Immature natural killer cell (primary cell): ENCODE data around the gene NPFF. TPM values are rescaled to one million over a fixed set of nuclear protein-coding genes. Genes with fewer than 3 reads are reported as not detected.
"Not testable (repeated sequence)": the region's sequence is repeated elsewhere in the genome, so short reads cannot be mapped to it uniquely, and the experiment has no call there.

Experiments used
- DNase-seq, 3 donors: peaks; one replicate each; pipeline ENCODE4 v3.0.0; 2022; ENCODE audit warnings: mixed read lengths in 1 of 3
- H3K27ac Mint-ChIP-seq, 6 donors: one replicate each; pipeline ENCODE4 v1.8.0; 2020; ENCODE audit warnings: mixed read lengths in 6 of 6, mild to moderate bottlenecking in 5 of 6, inconsistent platforms in 4 of 6, moderate library complexity in 3 of 6
- H3K27me3 Mint-ChIP-seq, 3 donors: one replicate each; pipeline ENCODE4 v1.8.0; 2020 to 2021; ENCODE audit warnings: low read depth in 3 of 3, mild to moderate bottlenecking in 3 of 3, mixed read lengths in 3 of 3, moderate library complexity in 3 of 3, inconsistent platforms in 1 of 3
- H3K36me3 Mint-ChIP-seq, 3 donors: one replicate each; pipeline ENCODE4 v1.8.0; 2020; ENCODE audit warnings: mixed read lengths in 3 of 3, inconsistent platforms in 2 of 3, mild to moderate bottlenecking in 2 of 3
- H3K4me1 Mint-ChIP-seq, 2 donors: one replicate each; pipeline ENCODE4 v1.8.0; 2020; ENCODE audit warnings: inconsistent platforms in 2 of 2, mild to moderate bottlenecking in 2 of 2, mixed read lengths in 2 of 2, moderate library complexity in 1 of 2
- H3K4me3 Mint-ChIP-seq, 5 donors: one replicate each; pipeline ENCODE4 v1.8.0; 2020; ENCODE audit warnings: mild to moderate bottlenecking in 5 of 5, mixed read lengths in 5 of 5, inconsistent platforms in 3 of 5, moderate library complexity in 3 of 5
- H3K9me3 Mint-ChIP-seq, 6 donors: one replicate each; pipeline ENCODE4 v1.8.0; 2020; ENCODE audit warnings: mild to moderate bottlenecking in 6 of 6, mixed read lengths in 6 of 6, inconsistent platforms in 4 of 6, moderate library complexity in 3 of 6
- polyA plus RNA-seq, 3 donors: library from polyadenylated mRNA; unstranded; fragments of 300-500 nt; fragmentation: Illumina TruSeq; gene quantifications; one replicate each; pipeline ENCODE4 v1.2.3, GENCODE V29; 2021

The NPFF gene
- not detected for polyA plus RNA-seq

- peaks cover 16 to 20% of the 10 kb centered on the region in 2 donors for H3K4me1 Mint-ChIP-seq
- DNase-seq, result no peak
- peaks cover 0 to 5% (median 0%) of the 10 kb centered on the region in 3 donors for H3K27me3 Mint-ChIP-seq
- H3K4me3 Mint-ChIP-seq, result no peak within 1 kb of the TSS
- no peaks in the 10 kb centered on the region for H3K9me3 Mint-ChIP-seq
- peak within 1 kb of the TSS in 1 of 6 donors; percentile 40 for H3K27ac Mint-ChIP-seq
- H3K36me3 Mint-ChIP-seq, result peaks cover 0 to 9% (median 8%) of the 10 kb centered on the region in 3 donors
These were observed at the start of gene NPFF for GRCh38 chr12:53506881-53507602. NPFF (minus strand) TSS chr12:53507484; CDS start chr12:53507474, 10 bp downstream.

DNA sequence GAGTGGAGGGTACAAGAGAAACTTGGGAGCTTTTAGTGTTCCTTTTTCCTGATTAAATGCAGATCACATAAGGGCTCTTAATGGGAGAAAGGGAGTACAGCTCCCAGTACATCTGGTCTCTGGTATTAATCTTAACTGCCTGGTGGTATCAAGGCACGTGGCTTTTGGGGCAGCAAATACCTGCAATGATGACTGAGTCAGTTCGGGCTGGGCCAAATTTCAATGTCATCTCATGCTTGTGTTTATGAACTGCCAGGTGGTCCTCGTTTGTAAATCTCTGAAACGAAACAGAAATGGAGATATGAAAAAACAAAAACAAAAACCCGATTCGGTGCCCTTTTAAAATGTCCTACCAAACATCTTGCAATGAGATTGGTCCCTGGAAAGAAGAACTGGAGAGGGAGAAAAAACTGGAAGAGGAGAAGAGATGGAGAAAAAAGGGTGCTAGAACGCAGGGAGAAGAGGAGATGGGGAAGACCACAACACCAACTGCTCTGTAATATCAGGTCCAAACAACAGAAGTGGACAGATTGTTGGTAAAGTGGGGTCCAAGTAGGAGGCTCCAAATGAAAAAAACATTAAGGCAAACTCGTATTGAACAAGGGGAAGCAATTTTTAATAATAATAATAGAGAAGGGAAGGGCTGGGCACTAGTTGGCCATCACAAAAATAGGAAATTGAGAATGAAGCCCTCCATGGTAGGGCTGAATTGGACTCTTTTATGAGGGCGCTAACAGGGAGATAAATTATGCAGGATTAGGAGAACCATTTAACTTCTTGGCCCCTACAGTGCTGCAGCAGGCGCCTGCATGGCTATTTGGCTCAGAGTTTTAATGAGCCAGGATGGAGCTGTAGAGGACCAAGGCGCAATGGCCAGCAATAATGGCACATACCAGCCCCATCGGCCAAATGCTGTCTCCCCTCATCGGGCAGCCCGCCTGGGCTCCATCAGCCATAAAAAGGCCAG is 45.4 kb upstream of the NPFF start:
- peaks cover 0 to 5% of the 10 kb centered on the region in 2 donors for H3K4me1 Mint-ChIP-seq
- no peaks in the 10 kb centered on the region for H3K9me3 Mint-ChIP-seq
- no peak for DNase-seq
- H3K4me3 Mint-ChIP-seq, result no peak overlapping the region
- H3K27ac Mint-ChIP-seq, result no peak overlapping the region
- peaks cover 0 to 20% (median 10%) of the 10 kb centered on the region in 3 donors for H3K36me3 Mint-ChIP-seq
- H3K27me3 Mint-ChIP-seq, result no peaks in the 10 kb centered on the region

GRCh38 chr12:53551889-53552291 is 44.6 kb upstream of the NPFF start:
- Mint-ChIP-seq H3K36me3 (peaks cover 0 to 20% (median 10%) of the 10 kb centered on the region in 3 donors), H3K4me1 (no peaks in the 10 kb centered on the region), H3K27me3 (no peaks in the 10 kb centered on the region), H3K9me3 (no peaks in the 10 kb centered on the region), H3K27ac (peak overlapping the region in 1 of 6 donors; percentile 7), H3K4me3 (no peak overlapping the region)
- DNase-seq, result no peak

DNA sequence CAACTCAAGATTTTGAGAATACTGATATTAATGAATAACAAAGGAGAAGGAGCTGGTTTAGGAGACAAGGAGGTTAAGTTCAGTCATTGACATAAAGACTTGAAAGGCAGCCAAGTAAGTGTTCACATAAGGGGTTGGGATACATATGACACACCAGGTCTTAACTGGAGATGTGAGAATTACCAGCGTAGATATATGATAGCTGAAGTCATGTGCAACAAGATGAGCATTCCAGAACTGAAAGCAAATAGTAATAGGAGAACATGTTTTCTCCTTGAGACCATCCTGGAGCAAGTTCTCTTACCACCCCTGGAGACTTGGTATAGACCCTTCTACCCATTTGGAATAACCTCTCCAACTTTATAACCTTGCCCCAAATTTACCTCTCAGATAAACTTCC is 43.3 kb upstream of the NPFF start:
- H3K27ac Mint-ChIP-seq, result peak overlapping the region in 1 of 6 donors; percentile 11
- no peaks in the 10 kb centered on the region for H3K4me1 Mint-ChIP-seq
- no peak for DNase-seq
- peaks cover 0 to 20% (median 10%) of the 10 kb centered on the region in 3 donors for H3K36me3 Mint-ChIP-seq
- no peaks in the 10 kb centered on the region for H3K27me3 Mint-ChIP-seq
- H3K4me3 Mint-ChIP-seq, result no peak overlapping the region
- H3K9me3 Mint-ChIP-seq, result no peaks in the 10 kb centered on the region

- H3K27me3 Mint-ChIP-seq, DNase-seq, H3K4me1 Mint-ChIP-seq, H3K9me3 Mint-ChIP-seq, H3K4me3 Mint-ChIP-seq: not testable (repeated sequence)
- peak overlapping the region in 1 of 6 donors; percentile 11 for H3K27ac Mint-ChIP-seq
- H3K36me3 Mint-ChIP-seq, result peaks cover 0 to 20% (median 10%) of the 10 kb centered on the region in 3 donors
These were observed 42.8 kb upstream of the NPFF start for GRCh38 chr12:53550131-53550530.

DNA sequence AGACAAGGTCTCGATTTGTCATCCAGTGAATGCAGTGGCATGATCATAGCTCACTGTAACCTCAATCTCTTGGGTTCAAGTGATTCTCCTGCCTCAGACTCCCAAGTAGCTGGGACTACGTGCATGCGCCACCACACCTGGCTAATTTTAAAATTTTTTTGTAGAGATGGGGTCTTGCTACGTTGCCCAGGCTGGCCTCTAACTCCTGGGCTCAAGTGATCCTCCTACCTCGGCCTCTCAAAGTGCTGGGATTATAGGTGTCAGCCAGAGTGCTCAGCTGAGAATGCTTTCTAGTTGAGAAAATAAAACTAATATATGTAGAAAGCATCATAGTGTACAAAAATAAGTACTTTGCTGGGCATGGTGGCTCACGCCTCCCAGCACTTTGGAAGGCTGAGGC is 41.1 kb upstream of the NPFF start:
- H3K27me3 Mint-ChIP-seq, DNase-seq, H3K4me1 Mint-ChIP-seq, H3K4me3 Mint-ChIP-seq, H3K9me3 Mint-ChIP-seq, H3K27ac Mint-ChIP-seq: not testable (repeated sequence)
- H3K36me3 Mint-ChIP-seq, result peaks cover 2 to 20% (median 10%) of the 10 kb centered on the region in 3 donors

DNA sequence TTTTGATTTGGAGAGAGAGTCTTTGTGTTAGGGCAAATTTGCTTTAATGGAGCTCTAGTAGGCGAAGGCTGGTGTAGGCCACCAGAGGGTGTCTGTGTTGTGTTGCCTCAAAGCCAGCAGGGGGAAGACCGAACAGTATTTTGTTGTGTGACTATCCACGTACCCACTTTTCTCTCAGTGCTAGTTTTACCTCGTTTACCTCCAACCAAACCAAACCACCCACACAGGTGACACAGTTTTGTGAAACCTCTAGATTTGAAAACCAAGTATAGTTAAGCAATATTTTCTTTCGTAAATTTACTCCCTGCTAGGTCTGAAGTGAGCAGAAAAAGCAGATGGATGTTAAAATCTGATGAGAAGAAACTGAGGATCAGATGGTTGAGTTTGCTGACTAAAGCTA is 36.3 kb upstream of the NPFF start:
- Mint-ChIP-seq H3K36me3 (peaks cover 7 to 16% (median 14%) of the 10 kb centered on the region in 3 donors), H3K27ac (peak overlapping the region in 4 of 6 donors; percentile 23 to 58 (median 43)), H3K4me3 (no peak overlapping the region), H3K9me3 (no peaks in the 10 kb centered on the region), H3K4me1 (no peaks in the 10 kb centered on the region), H3K27me3 (no peaks in the 10 kb centered on the region)
- peak; percentile 1 to 17 (median 4) for DNase-seq

- no peaks in the 10 kb centered on the region for H3K27me3 Mint-ChIP-seq
- H3K4me1 Mint-ChIP-seq, result no peaks in the 10 kb centered on the region
- peaks cover 21 to 26% (median 22%) of the 10 kb centered on the region in 3 donors for H3K36me3 Mint-ChIP-seq
- no peak overlapping the region for H3K27ac Mint-ChIP-seq
- no peak for DNase-seq
- H3K9me3 Mint-ChIP-seq, result no peaks in the 10 kb centered on the region
- no peak overlapping the region for H3K4me3 Mint-ChIP-seq
These were observed 32.2 kb upstream of the NPFF start for GRCh38 chr12:53539526-53539925.

GRCh38 chr12:53538209-53538689 is 31.0 kb upstream of the NPFF start:
- Mint-ChIP-seq H3K36me3 (peaks cover 26 to 31% (median 28%) of the 10 kb centered on the region in 3 donors), H3K27ac (peak overlapping the region in 1 of 6 donors; percentile 34), H3K4me3 (no peak overlapping the region)

GRCh38 chr12:53536962-53537361 is 29.7 kb upstream of the NPFF start:
- Mint-ChIP-seq H3K4me3 (no peak overlapping the region), H3K27me3 (peaks cover 0 to 2% (median 0%) of the 10 kb centered on the region in 3 donors), H3K9me3 (no peaks in the 10 kb centered on the region), H3K27ac (no peak overlapping the region), H3K36me3 (peaks cover 31 to 40% (median 40%) of the 10 kb centered on the region in 3 donors), H3K4me1 (no peaks in the 10 kb centered on the region)
- DNase-seq, result no peak

More at GRCh38 chr12:53538209-53538689, 31.0 kb upstream of the NPFF start:
- Mint-ChIP-seq H3K9me3 (no peaks in the 10 kb centered on the region), H3K27me3 (no peaks in the 10 kb centered on the region), H3K4me1 (no peaks in the 10 kb centered on the region)
- no peak for DNase-seq

- H3K36me3 Mint-ChIP-seq, result peaks cover 31 to 44% (median 38%) of the 10 kb centered on the region in 3 donors
- H3K27me3 Mint-ChIP-seq, result peaks cover 0 to 2% (median 2%) of the 10 kb centered on the region in 3 donors
- H3K4me1 Mint-ChIP-seq, result no peaks in the 10 kb centered on the region
- H3K4me3 Mint-ChIP-seq, result no peak overlapping the region
- no peak for DNase-seq
- H3K9me3 Mint-ChIP-seq, result no peaks in the 10 kb centered on the region
- no peak overlapping the region for H3K27ac Mint-ChIP-seq
These were observed 26.2 kb upstream of the NPFF start for GRCh38 chr12:53533471-53533870.

DNA sequence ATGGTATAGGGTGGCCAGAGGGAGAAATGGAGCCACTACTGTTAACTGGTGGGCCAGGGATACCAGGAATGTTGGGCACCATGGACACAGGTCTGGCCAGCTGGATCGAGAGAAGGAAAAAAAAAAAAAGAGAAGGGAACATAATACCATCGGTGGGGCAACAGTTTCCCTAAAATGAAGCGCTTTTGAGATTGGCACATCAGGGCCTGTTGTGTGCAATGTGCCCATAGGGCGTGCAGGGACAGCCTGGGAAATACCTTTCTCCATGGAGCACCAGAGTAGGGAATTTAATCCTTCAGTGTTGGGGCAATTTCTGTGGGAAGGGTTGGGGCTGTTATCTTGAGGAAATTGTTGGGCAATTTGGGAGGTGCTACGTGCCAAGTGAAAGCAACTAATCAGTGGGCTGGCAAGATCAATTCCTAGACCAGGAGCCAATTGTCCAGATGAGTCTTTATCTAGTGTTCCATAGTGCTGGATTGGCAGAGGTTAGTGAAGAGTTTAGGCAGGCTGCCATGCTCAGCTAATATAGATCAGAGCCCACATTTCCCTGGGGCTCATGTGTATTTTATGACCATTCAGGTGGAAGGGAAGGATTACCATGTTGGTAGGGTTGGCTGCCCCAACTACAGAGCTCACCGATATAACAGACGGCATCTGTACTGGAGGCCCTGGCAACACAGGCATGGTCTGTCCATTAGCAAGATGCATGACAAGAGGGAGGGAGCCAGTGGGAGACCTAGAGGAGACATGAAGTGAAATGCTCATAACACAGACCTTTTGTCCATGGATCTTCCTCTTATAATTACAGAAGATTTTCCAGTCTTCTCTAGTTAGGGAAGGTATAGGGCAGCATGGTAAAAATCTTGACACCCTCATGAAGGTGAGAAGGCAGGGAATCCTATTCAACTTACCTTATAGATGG is 25.5 kb upstream of the NPFF start:
- Mint-ChIP-seq H3K27ac (peak overlapping the region in 3 of 6 donors; percentile 47 to 68 (median 49)), H3K4me3 (no peak overlapping the region), H3K36me3 (peaks cover 31 to 44% (median 38%) of the 10 kb centered on the region in 3 donors), H3K4me1 (no peaks in the 10 kb centered on the region), H3K27me3 (peaks cover 0 to 2% (median 2%) of the 10 kb centered on the region in 3 donors), H3K9me3 (no peaks in the 10 kb centered on the region)
- no peak for DNase-seq

DNA sequence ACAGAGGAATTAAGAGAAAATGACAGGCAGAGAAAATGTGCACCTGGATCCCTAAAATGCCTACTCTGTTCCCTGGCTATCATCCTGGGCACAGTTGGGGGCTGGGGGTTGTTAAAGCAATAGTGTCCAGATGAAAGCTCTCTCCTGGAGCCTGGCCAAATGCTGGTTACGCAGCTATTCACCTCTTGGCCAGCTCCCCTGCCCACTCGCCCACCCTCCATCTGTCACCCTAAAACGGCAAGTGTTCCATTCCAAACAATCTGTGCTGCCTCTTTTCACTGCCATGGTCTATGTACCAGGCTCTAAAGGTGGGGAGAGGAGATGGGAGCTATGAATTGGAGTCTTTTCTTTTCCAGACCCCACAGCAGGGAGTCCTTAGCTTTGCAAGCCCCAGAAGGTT is 24.7 kb upstream of the NPFF start:
- H3K9me3 Mint-ChIP-seq, result no peaks in the 10 kb centered on the region
- no peak for DNase-seq
- peaks cover 31 to 44% (median 38%) of the 10 kb centered on the region in 3 donors for H3K36me3 Mint-ChIP-seq
- H3K4me1 Mint-ChIP-seq, result no peaks in the 10 kb centered on the region
- peaks cover 0 to 2% (median 2%) of the 10 kb centered on the region in 3 donors for H3K27me3 Mint-ChIP-seq
- H3K27ac Mint-ChIP-seq, result no peak overlapping the region
- no peak overlapping the region for H3K4me3 Mint-ChIP-seq
